Stimulated activated CD4-positive, alpha-beta T cell treated with anti-CD3 and anti-CD28 coated beads, Interleukin-15, amount 100 ng/mL, for 24 hours (primary cell): Measurements from ENCODE around the gene STX8.

Experiments used
- DNase-seq: peaks from one replicate; pipeline ENCODE4 v3.0.0-alpha.2; 2020

Gene STX8

DNA sequence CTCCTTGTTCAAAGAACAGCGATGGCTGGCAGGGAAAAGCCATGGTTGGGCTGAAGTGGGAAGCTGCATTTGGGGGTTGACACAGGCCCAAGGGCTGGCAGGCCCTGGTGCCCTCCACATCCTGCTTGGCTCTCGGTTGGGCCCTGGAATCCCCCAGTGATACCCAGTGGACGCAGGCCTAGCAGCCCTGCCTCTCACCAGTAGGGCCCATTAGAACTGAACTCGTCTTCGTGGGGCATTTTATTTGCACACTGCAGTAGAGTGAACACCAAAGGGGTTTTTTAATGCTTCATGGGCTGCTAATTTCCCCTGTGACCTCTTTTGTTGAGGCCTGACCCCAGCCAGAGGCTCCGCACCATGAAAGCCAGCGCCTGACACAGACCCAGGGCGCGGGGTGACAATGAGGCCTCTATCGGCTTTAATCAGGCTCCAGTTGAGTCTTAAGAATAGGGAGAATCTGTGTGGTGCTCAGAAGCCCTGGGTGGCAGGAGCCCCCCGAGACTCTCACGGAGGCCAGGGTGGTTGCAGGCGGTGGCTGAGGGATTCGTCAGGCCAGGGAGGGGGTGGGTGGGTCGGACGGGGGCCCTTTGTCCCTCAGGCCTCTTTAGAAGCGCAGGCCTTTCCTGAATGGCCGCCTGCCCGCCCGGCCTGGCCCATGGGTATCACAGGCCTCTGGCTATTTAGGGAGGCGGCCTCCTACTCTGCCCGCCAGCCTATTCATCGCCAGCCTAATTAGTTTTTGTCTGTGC is 355.0 kb downstream of the STX8 start:
- no peak for DNase-seq

DNA sequence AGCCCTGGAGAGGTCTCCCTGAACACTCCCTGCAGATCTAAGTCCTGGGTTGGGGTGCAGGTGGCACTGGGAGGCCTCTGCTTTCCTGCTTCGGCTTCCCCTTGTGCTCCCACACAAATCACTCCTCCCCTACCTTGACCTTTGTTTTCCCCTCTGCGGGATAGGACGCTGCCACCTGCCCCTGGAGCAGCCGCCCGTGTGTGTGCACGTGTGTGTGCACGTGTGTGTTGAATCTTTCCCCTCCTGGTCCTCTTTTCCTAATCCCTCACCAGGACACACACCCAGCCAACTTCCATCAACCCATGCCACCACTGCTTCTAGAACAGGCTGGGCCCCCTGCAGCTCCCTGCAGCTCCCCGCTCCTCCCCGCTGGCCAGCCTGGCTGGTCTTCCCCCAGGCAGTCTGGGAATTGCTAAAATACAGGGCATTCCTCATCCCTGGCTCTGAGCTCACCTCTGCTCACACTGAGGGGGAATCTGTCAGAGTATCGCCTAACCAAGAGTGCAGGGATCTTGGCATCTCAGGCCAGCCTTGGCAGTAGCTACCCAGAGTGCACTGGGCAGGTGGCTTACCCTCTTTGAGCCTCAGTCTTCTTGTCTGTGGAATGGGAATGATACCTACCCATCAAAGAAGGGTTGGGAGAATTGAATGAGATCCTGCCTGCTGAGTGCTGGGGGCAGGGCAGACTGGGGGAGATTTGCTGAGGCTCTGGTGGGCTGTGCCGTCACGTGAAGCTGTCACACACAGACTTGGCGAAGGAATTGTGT is 355.8 kb downstream of the STX8 start:
- no peak for DNase-seq

DNA sequence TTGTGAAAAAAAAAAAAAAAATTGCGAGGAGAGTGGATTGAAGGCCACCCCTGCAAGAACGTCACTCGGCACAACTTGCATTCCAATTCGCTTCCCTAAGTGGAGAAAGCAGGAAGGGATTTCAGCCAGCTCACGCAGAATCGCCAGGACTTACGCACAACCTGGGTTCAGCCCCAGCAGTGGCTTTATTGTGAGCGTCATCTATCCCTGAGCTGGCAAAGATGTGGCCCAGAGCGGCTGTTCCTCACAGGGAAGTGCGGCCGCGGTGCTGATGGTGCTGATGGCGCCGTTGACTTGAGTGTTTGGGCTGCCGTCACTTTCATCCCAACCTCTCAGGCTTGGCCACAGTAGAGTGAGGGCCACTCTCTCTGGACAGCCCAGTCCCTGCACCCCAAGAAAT is 356.7 kb downstream of the STX8 start:
- DNase-seq: no peak

DNA sequence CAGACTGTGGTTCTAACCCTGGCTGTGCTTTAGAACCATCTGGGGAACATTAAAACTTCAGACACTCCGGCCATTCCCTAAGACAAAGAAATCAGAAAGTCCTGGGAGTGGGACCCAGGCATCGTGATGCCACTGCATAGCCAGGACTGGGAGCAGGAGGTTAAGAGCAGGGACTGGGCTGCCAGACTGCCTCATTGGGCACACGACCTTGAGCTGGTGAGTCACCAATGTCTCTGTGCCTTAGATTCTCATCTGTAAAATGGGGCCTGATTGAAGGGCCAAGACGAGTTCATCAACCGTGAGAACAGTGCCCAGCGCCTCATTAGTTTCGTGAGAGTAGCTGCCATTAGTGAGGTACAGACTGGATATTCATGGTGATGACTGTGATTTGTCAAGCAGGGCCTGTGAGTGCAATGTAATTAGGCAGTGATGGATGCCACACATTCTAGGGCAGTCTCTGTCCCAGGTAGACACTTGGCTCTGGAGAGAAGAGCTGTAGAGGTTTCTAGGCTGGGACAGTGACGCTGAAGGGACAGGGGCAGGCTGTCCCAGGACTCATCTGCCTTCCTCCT is 357.5 kb downstream of the STX8 start:
- DNase-seq: no peak

DNA sequence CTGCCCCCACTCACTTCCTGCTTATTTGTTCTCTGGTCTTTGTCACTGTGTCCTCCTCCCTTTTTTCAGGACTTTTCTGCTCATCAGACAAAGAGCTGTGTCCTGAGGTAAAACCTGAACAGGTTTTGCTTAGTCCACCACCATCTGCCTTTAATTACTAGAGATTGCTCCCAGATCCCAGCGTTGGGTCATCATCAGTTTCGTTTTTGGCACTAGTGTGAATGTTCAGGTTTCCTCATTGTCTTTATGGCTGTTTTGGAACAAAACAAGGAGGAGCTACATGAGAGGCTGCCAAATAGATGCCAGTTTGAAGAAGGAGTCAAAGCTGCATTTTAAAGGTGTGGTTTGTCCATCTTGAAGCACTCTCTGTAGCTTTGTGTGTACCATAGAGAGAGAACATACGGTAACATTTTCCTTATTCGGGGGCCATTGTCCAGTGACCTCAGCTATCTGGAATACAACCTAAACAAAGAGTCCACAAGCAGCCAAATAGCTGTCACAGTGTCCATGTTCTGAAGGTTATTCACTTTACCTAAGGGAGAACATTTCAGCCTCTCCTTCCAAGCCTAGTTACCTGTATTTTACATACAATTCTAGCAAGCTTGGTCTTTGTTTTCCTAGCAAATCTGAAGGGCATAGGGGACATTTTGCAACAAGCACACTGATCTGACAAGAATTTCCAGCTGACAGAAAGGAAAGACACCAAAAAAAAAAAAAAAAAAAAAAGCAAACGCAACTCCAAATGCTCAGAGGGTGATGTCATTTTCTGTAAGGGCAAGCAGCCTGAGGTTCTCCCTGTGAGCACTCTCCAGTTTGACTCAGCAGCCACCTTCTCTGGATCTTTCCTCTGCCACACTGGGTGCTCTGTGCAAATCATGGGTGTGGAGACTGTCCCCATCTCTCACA is 358.2 kb downstream of the STX8 start:
- no peak for DNase-seq

DNA sequence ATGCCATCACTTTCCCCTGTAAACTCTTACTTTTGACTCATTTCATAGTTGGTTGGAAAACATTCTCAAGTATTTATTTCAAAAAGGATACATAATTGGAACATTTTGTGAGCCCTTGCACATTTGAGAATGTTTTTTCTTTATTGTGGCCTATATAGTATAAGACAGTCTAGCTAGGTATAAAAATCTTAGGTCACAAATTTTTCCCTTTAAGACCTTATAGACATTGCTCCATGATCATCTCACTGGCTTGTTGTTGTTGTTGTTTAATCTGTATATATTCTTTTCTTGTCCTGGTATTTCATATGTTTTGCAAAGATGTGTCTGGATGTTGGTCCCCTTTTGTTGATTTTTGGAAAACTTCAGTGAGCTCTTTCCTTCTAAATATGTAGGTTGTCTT is 360.2 kb downstream of the STX8 start:
- DNase-seq: no peak

DNA sequence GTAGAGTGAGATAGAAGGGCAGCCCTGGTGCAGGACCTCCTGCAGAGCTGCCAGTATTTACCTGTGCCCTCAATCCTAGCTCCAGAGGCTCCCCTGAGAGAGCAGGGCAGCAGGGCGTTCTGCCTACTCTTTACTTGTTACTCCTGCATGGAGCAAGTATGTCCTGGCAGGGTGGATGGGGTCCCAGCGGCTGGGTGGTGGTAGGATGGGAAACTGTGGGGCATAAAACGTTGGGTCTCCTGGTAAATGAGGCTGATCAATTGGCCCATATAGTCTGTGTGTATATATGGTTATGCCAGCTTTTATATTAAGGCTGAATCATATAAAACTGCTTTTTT is 362.3 kb downstream of the STX8 start:
- DNase-seq: no peak

DNA sequence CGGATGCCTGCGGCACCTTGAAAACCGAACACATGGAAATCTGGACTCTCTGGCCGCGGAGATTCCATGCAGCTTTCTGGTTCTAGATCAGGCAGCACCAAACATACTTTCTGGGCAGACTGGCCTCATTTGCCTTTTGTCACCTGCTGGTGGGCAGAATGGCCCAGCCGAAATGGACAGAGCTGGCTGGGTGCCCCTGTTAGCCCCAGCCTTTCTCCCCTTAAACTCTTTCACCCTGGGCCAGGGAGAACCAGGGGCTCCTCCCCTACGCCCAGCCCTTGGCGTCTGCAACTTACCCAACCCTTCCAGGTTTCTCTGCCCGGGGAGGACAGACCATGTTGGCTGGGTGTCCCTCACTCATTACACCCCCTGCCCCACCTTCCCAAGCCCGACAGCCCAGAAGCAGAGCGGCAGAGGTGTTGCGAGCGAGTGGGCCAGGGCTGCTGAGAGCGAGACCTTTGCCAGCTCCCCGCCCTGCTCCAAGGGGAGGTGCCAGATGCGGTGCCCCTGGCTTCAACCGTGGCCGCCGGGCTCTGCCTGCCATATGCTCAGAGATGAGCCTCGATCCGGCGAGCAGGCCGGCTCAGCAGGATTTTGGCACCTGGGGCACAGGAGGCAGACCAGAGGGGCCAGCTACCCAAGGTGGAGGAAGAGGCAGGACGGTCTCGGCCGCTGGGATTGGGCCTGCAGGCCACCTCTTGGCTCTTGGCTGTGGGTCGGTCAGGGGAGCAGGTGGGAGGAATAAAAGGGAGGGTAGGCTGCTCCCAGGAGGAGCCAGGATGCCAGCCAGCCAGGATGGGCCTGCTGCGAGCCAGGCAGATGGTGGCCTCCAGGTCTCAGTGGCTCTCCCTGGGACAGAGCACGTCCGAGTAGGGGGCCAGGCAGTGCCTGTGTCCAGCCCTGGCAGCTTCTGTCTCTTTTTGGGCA is 363.0 kb downstream of the STX8 start:
- no peak for DNase-seq

DNA sequence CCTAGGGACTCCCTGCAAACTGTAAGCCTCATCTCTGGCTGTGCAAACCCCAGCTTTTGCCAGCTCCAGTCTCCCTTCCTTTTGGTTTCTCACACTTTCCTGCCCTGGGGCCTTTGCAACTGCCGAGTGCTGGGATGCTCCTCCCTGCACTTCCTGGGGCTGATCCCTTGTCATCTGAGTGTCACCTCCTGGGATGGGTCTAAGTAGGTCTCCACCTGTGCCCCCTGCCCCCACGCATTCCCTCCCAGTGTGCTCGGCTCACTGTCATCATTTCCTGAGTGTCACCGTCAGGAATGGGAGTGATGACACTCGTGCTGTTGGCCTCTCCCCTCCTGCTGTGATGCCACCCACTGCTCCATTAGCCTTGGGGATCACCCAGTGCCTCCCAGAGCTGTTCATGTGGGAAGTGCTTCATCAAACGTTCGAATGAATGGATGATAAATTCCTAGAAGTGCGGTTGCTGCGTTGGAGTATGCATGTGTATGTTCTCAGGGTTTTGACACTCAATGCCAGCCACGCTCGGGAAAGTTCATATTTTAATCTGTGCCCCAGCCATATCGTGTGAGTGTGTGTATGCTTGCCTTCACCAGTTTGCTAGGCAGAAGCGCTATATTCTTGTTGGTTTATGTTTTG is 364.4 kb downstream of the STX8 start:
- no peak for DNase-seq

DNA sequence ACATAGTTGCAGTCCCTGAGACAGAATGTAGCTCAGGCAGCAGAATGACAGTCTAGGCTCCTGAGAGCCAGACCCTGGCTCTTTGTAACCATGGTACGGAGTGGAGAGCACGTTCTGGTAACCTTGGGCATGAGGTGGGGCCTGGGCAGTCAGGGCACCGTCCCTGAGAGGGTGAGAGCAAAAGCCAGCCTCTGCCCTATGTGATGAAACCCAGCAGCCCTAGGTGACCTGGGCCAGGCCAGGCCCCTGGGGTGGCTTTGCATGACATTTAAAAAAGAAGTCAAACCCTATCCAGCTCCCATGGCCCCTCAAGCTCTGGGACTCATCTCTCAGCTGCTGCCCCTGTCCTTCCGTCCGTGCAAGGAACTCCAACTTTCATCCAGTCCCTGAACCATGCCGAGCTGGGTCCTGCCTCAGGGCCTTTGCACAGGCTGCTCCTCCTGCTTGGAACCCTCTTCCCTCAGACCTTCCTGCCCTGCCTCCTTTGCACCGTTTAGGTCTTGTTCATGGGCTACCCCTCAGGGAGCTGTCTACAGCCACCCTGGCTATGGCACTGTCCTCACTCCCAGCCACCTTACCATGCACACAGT is 365.7 kb downstream of the STX8 start:
- no peak for DNase-seq

DNA sequence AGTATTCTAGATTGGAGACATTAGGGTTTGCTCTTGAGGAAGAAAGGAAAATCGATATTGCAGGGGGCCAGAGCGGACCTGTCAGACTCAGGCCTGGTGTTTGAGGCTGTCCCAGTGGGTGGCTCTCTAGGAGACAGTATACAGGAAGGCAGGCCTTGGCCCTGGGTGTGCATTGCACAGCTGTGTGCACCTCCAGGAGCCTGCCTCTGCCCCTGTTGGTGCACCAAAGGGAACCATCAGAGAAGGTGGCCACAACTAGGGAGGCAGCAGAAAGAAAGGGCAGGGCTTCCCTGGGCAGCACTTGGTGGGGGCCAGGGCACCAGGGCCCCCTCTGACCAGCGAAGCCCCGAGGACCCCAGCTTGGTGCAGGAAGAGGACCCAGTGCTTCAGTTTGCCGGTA is 366.3 kb downstream of the STX8 start:
- DNase-seq: no peak

DNA sequence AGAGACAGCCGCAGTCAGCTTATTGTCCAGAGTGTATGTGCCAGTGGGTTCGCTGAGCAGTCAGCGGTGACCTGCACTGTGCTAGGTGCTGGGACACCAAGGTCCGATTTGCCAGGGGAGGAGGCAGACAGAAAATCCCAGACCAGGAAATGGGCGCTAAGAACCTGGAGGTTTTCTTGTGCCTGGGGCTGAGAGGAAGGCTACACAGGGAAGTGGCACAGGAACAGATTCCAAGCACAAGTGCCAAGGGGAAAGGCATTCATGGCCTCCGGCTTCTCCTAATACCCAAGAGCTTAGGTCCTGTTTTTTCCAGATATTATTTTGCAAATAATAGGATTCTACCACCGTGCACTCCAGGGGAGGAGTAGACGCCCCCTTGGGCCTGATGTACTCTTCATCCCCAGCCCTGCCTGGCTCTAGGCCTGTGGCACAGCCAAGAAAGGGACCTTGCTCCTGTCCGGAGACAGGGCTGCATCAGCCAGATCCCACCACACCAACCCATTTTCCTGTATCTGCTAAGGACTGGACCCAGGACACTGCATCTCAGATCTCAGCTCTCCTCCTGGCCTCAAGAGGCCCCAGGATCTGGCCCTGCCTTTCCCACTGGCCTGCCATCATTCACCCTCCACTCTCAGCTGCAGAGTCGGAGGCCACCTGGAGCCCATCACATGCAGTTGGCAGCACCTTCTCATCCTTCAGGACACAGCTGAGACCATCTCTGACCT is 367.1 kb downstream of the STX8 start:
- no peak for DNase-seq

DNA sequence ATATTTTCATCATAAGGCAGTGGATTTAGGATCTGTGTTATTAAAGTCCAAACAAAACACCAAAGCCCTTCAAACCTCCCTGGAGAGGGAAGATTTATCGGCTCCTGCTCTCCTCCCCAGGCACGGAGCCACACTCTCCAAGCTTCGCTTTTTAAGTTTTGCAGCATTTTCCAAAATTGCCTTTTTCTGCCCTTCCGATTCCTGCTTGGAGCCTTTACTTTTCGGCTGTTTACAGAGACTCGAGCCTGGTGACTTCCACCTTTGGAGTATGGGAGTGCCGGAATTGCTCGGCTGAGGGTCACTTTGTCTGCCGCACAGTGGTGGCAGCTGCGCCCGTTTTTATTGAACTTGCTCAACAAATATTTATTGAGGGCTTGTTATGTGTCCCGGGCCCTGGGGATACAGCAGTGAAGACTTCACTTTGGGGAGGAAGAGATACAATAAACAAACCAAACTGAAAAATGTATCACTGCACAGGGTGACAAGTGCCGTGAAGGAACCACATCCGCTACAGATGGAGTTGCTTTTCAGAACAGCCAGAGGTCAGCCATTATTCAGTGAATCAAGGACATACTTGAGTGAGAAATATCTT is 368.8 kb downstream of the STX8 start:
- DNase-seq: no peak

DNA sequence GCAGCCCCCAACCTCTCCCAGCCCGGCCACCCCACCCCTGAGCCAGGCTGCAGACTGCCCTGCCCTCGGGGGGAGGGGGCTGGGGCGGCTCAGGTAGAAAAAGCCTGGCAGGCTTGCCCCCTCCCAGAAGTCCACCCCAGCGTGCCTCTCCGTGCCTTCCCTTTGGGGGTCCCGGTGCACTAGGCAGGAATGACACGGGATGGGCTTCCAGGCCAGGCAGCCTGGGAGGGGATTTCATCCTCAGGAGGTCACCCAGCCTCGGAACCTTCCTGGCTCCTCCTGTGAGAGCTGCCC is 369.3 kb downstream of the STX8 start:
- no peak for DNase-seq

DNA sequence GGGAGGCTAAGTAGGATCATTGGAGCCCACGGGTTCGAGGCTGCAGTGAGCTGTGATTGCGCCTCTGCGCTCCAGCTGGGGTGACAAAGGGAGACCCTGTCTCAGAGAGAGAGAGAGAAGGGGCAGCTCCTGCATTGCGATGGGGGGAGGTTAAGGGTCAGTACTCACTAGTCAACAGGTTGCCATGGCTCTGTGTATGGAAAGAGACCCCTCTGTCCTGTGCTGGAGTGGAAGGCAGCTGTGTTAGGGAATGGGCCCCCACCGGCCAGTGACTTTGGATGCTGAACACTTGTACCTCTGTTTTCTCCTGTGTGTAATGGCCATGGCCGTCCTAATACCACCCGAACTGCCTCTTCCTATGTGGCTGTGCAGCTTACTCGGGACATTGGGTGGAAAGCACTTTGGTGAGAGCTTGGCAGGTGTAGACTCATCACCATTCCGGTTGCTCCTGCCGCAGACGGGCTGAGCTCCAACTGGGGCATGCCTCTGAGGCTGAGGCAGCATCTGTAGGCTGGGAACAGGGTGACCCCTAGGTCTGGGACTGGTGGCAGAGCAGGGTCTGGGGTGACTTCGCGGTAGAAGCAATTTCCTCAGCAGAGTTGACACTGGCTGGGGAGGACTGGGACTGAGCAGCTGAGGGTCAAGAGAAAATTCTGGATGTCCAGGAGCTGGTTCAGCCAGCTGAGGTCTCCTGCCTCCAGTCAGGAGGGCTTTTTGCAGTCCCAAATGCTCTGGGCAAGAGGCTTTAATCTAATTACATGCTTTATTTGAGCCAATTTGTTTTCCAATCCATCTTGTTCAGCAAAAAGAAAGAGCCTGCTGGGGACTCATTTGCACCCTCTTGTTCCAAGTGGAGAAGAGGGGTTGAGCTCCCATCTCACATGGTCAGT is 369.9 kb downstream of the STX8 start:
- DNase-seq: no peak

DNA sequence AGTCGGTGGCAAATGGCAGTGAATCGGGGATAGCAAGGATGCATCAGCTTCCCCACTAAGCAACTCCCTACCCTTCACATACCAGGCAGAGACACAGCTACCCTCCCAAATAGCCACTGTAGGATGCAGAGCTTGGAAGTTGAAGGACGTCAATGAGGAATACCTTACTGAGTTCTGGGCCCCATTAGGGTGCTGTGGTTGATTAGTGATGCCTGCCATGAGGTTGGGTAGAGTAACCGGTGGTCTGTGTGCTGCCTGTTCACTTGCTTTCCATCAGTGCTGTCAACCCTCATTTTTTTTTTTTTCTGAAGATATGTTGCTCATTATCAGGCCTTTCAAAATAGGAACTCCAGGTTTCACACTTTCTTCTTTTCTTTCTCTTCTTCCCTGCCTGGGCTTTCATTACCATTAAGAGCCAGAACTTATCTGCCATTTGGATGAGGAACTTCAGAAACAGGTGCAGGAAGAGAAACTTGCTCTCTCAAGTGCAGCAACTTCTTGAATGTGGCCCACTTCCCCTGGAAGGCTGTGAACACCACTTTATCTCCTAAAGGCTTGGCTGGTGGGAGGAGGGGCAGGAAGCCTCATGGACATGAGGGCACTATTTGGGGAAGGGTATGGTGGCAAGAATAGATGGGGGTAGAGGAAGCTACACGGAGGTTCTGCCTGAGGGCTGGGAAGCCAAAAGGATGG is 370.8 kb downstream of the STX8 start:
- no peak for DNase-seq

DNA sequence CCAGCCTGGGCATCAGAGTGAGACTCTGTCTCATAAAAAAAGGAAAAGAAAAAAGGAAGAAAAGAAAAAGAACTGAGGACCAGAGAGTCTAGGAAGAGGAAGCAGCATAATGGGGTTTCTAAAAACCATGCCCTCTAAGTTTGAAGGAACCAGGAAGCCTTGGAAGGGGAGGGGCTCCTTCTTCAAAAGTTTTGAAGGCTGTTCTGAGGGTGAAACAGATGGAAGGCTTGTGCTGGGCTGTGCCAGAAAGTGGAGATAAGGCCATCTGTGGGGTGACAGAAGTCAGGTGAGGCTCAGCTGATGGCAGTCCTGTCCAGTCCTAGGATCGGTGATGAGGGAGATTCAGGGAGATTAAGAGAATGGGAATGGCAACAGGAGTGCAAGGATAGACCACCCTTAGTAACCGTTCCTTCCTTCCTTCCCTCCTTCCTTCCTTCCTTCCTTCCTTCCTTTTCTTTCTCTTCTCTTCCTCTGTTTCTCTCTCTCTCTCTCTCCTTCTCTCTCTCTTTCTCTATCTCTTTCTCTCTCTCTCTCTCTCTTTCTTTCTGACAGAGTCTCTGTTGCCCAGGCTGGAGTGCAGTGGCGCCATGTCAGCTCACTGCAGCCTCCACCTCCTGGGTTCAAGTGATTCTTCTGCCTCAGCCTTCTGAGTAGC is 371.7 kb downstream of the STX8 start:
- DNase-seq: no peak

DNA sequence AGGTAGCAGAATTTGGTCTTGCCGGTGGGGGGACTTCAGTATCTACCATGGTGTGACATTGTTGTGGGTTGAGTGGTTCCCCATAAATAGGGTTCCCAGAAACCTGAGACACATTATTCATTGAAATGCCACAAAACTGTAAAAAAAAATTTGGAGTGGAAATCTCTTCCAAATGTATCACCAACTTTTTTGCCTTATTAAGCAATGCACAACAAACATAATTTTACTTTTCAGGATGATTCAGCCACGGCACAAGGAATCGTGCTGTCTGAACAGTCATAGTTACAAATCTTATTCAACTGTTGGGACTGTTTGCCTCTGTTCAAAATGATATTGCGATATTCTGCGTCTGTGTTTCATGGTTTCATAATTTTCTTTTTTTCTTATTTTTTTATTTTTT is 373.1 kb downstream of the STX8 start:
- DNase-seq: no peak
